ENCODE results near the gene TMTC2. TPM values are rescaled to one million over a fixed set of nuclear protein-coding genes. Genes with fewer than 3 reads are reported as not detected.

The TMTC2 gene
- total and polyA plus RNA-seq, 2 donors (not counting 1 experiment from before 2014, with no cell fraction given), result 2.4 to 3.2 TPM

- H3K27me3 Mint-ChIP-seq, result no peaks in the 10 kb centered on the region
- POLR2A ChIA-PET, result no interaction called here
- intact Hi-C loops (cut with micrococcal nuclease), result no loop called here
Measured at GRCh38 chr12:82694276-82694675, 7.6 kb downstream of the TMTC2 start.

GRCh38 chr12:82694970-82695369, 8.3 kb downstream of the TMTC2 start:
- Histone ChIP-seq H3K9me3 (ENCODE audit: control extremely low read depth in 1 of 3, control insufficient read depth in 2 of 3, insufficient read depth in 1 of 3, low read length in 2 of 3) (no peaks in the 10 kb centered on the region), H4K20me1 (ENCODE audit: control insufficient read depth, insufficient read depth, low read length, poor library complexity, severe bottlenecking) (no peaks in the 10 kb centered on the region), H3K27ac (ENCODE audit: low read length in 2 of 2) (no peak overlapping the region), H3K79me2 (ENCODE audit: control insufficient read depth, insufficient read depth, low read length) (no peaks in the 10 kb centered on the region), H3K4me1 (ENCODE audit: control insufficient read depth in 2 of 2, insufficient read depth in 2 of 2, low read length in 2 of 2) (no peaks in the 10 kb centered on the region), H2AFZ (ENCODE audit: insufficient read depth, low read depth, low read length, poor library complexity, severe bottlenecking) (no peak overlapping the region), H3K9ac (ENCODE audit: low read length) (no peak overlapping the region), H3K4me3 (ENCODE audit: control extremely low read depth in 1 of 5, extremely low read depth in 1 of 5, insufficient read depth in 1 of 5, low read depth in 2 of 5, low read length in 4 of 5) (no peak overlapping the region), H3K27me3 (replicated peaks in 1 of 4; ENCODE audit: control extremely low read depth in 1 of 4, control insufficient read depth in 3 of 4, insufficient read depth in 4 of 4, low read length in 3 of 4) (no peaks in the 10 kb centered on the region), H3K36me3 (replicated peaks in 1 of 2; ENCODE audit: control extremely low read depth in 1 of 2, control insufficient read depth in 1 of 2, extremely low read depth in 1 of 2, insufficient read depth in 2 of 2, low read length in 1 of 2) (no peaks in the 10 kb centered on the region), H3K4me2 (replicated peaks; ENCODE audit: low read depth, low read length, poor library complexity, severe bottlenecking) (no peak overlapping the region)
- ChIA-PET POLR2A (no interaction called here), CTCF (interaction anchor here (5.4 kb wide), 1 partner anchor 9 kb away, joined by 22 read pairs; the partner anchor contains the start of gene TMTC2)
- Mint-ChIP-seq H3K27ac (no peak overlapping the region), H3K9me3 (ENCODE audit: insufficient read depth) (no peaks in the 10 kb centered on the region), H3K4me1 (no peaks in the 10 kb centered on the region), H3K4me3 (no peak overlapping the region), H3K27me3 (no peaks in the 10 kb centered on the region)
- WGBS (ENCODE audit: insufficient coverage), result 83% methylated on average over 1 of the region's 2 CpGs
- intact Hi-C loops (cut with micrococcal nuclease), result no loop called here
- TF ChIP-seq EZH2 (IDR thresholded peaks at IDR 0.05; ENCODE audit: borderline replicate concordance, insufficient read depth, low read depth, low read length, poor library complexity, severe bottlenecking) (no peak), CTCF (IDR thresholded peaks at IDR 0.05) (no peak)
- ATAC-seq (ENCODE audit: low read depth), result no peak
- no peak for DNase-seq

More at GRCh38 chr12:82694276-82694675, 7.6 kb downstream of the TMTC2 start:
- Histone ChIP-seq H3K9me3 (ENCODE audit: control extremely low read depth in 1 of 3, control insufficient read depth in 2 of 3, insufficient read depth in 1 of 3, low read length in 2 of 3) (no peaks in the 10 kb centered on the region), H3K4me2 (replicated peaks; ENCODE audit: low read depth, low read length, poor library complexity, severe bottlenecking) (no peak overlapping the region), H3K4me1 (ENCODE audit: control insufficient read depth in 2 of 2, insufficient read depth in 2 of 2, low read length in 2 of 2) (no peaks in the 10 kb centered on the region), H3K79me2 (ENCODE audit: control insufficient read depth, insufficient read depth, low read length) (no peaks in the 10 kb centered on the region), H3K36me3 (replicated peaks in 1 of 2; ENCODE audit: control extremely low read depth in 1 of 2, control insufficient read depth in 1 of 2, extremely low read depth in 1 of 2, insufficient read depth in 2 of 2, low read length in 1 of 2) (no peaks in the 10 kb centered on the region), H3K9ac (ENCODE audit: low read length) (no peak overlapping the region), H3K27me3 (replicated peaks in 1 of 4; ENCODE audit: control extremely low read depth in 1 of 4, control insufficient read depth in 3 of 4, insufficient read depth in 4 of 4, low read length in 3 of 4) (no peaks in the 10 kb centered on the region), H4K20me1 (ENCODE audit: control insufficient read depth, insufficient read depth, low read length, poor library complexity, severe bottlenecking) (no peaks in the 10 kb centered on the region), H3K4me3 (ENCODE audit: control extremely low read depth in 1 of 5, extremely low read depth in 1 of 5, insufficient read depth in 1 of 5, low read depth in 2 of 5, low read length in 4 of 5) (no peak overlapping the region), H2AFZ (ENCODE audit: insufficient read depth, low read depth, low read length, poor library complexity, severe bottlenecking) (no peak overlapping the region), H3K27ac (ENCODE audit: low read length in 2 of 2) (no peak overlapping the region)
- CTCF ChIA-PET, result interaction anchor here (5.4 kb wide), 1 partner anchor 9 kb away, joined by 22 read pairs; the partner anchor contains the start of gene TMTC2
- ATAC-seq (ENCODE audit: low read depth), result no peak
- H3K4me3 Mint-ChIP-seq, result no peak overlapping the region
- no peak overlapping the region for H3K27ac Mint-ChIP-seq
- no peak for TF ChIP-seq CTCF (IDR thresholded peaks at IDR 0.05)
- DNase-seq, result no peak
- 88% methylated on average over 3 of the region's 3 CpGs for WGBS (ENCODE audit: insufficient coverage)
- no peaks in the 10 kb centered on the region for H3K9me3 Mint-ChIP-seq (ENCODE audit: insufficient read depth)
- no peaks in the 10 kb centered on the region for H3K4me1 Mint-ChIP-seq

All from B cell (primary cell).